Measurements from ENCODE around the gene DCUN1D5.

Gene DCUN1D5

GRCh38 chr11:103091801-103092524, at the start of gene DCUN1D5:
Gene DCUN1D5, minus strand, starts transcription at chr11:103092160. Its CDS starts 288 bp downstream, at chr11:103091872.
- DNase-seq: peak; percentile 94 to 96

GRCh38 chr11:103125462-103125861, 33.5 kb upstream of the DCUN1D5 start:
- DNase-seq: no peak

DNA sequence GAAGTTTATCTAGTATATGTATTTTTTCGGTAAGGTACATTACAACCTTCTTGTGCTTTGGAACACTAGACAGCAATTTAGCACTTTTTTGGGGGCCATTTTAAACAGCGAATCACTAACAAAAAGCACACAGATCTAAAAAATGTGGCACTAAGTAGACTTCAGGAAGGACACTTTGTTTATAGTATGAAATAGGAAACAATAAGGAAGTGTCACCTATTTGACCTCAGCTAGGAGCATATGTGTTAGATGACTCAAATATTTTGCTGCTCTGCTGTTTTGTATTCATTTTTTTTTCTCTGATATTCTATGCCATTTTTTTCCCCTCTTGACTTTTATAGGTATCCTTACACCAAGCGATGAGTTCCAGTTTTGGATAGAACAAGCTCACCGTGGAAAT, 22.9 kb upstream of the DCUN1D5 start:
- DNase-seq: no peak

- DNase-seq: no peak
Observed at GRCh38 chr11:103112364-103112763, 20.4 kb upstream of the DCUN1D5 start.

- DNase-seq: no peak
Observed at GRCh38 chr11:103111400-103111799, 19.4 kb upstream of the DCUN1D5 start.

- DNase-seq: no peak
Observed at GRCh38 chr11:103110391-103110790, 18.4 kb upstream of the DCUN1D5 start.

DNA sequence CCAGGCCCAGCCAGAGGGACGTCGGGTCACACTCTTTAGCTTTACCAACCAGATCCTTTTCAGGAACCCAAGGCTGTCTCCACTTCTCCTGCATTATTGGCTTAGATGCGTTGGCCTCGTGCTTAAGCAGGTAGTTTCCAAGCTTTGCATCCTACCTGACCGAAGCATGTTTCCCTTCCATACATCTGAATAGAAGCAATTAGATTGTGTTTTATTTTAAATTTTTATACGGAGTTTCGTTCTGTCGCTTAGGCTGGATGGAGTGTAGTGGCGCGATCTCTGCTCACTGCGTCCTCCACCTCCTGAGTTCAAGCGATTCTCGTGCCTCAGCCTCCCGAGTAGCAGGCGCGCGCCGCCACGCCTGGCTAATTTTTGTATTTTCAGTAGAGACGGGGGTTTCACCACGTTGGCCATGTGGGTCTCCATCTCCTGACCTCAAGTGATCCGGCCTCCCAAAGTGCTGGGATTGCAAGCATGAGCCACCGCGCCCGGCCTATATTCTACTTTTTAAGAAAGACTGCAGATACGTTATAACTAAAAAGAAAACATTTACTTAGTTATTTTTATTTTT, 17.9 kb upstream of the DCUN1D5 start:
- no peak for DNase-seq

- peak; percentile 84 to 86 for DNase-seq
Observed at GRCh38 chr11:103108933-103109817, 17.2 kb upstream of the DCUN1D5 start, which contains the start of gene DYNC2H1. Gene DYNC2H1, plus strand, starts transcription at chr11:103109426. Its CDS starts 149 bp downstream, at chr11:103109575.

- no peak for DNase-seq
Observed at GRCh38 chr11:103097279-103097678, 5.3 kb upstream of the DCUN1D5 start.

DNA sequence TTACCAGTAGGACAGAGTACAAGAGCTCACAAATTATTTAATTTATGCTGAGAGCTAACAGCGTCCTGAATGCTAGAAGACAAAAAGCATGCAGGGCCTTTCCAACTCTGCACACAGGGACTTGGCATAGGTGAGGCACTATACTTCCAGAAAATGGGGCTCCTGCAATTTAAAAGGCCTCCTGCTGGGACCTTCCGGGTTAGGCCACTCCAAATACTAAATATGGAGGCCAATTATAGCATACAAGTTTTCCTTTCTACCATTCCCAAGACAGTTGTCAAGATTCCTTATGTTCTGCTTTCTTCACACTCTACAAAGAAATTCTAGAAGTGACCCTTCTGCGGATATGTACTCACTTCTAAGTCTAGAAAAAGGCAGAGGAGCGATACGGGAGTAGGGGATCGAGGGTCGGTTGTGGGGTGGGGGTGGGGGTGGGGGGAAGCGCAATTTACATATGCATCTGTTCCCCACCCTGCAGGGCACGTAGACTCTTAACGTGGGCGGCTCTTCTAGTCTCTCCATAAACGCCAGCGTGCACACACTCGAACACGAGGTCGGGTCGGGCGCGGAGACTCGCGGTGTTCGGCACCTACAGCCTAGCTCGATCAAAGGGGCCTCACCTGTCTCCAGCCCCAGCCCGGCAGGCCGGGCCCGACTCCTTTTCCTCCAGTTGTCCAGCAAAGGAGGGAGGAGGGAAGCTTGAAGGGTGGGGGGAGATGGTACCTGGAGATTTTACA, 728 bp downstream of the DCUN1D5 start:
- DNase-seq: peak; percentile 59 to 63

DNA sequence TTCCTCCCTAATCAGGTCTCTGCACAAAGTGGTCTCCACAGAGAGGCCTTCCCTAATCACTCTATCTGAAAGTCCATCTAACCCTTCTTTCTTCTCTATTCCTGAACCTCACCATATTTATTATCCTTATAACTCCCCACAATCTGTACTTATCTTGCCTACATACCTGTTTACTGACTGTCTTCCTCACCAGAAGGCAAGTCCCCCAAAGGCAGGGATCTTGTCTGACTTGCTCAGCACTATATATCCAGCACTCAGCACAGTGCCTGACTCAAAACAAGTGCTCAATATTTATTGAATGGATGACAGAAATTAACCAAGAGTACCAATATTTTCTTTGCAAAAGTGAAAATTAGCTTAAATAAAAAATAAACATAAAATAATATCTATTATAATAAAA, 5.5 kb downstream of the DCUN1D5 start:
- no peak for DNase-seq

DNA sequence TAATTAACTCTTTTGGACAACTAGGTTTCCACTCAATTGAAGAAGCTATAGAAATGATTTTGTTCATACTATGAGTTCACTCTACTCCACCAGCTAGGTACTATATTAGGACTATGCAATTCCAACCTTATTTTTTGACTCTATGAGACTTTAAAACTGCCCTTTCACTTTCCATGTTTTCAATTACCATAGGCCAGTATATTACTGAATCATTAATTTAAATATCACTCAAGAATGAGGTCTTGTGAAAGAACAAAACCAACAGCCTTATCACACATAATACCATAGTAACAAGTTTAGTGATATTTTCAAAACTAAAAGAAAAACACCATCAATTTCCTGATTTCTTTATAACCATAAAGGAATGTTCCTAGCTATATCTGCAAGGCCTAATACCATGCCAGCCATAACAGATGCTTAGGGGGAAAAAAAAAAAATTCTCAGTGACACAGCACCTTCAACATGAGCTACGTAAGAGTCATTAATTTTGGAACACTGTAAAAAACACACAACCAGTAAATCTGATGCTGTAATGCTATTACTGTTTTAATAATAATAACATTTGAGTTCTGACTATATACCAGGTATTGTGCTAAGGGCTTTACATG, 6.1 kb downstream of the DCUN1D5 start:
- DNase-seq: no peak

DNA sequence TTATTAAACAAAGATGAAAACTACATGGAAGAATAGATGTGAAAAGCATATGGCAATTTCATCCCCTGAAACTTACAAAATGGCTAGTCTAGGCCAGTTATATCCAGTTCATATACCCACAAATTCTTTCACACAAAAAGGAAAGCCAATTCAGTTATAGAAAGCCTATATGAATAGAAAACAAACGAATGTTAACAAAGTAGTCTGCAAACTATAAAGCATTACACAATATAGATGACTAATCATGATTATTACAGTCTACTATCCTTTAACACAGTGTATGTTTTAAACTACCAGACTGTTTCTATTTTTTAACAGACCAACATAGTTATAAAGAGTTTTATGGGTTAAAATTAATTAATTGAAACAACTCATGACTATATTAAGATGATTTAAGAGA, 12.1 kb downstream of the DCUN1D5 start:
- DNase-seq: no peak

- DNase-seq: no peak
Observed at GRCh38 chr11:103078710-103079109, 13.2 kb downstream of the DCUN1D5 start.

DNA sequence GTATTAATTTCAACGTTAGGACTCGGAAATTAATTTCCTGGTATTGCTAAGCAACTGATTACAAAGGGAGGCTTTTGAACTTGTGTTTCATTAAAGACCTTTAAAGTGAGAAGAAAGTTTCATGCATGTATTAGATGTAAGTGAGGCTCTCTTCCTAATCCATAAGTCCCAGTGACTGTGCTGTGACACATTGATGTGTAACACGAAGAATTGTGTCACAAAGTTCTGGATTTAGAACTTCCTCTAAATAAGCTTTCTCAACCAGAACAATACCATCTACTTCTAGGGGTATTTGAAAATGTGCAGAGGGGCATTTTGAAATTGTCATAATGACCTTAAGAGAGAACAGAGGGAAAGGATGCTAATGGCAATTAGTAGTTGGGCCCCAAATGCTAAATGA, 14.4 kb downstream of the DCUN1D5 start:
- no peak for DNase-seq

DNA sequence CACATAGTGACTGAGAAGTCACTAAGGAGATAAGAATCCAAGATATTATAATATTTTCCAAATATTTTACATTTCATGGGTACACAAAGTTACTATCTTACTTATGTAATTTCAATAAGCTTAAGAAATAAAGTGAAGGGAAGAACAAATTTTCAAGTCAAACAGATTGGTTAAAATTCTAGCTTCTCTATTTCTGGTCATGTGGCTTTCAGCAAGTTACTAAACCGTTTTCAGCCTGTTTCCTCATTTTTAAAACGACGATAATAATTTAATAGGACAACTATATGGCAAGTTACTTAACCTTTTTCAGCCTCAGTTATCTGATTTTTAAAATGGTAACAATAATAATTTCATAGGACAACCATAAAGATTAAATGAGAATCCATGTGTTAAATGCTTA, 15.6 kb downstream of the DCUN1D5 start:
- DNase-seq: no peak

GRCh38 chr11:103071008-103071407, 21.0 kb downstream of the DCUN1D5 start:
- DNase-seq: no peak

DNA sequence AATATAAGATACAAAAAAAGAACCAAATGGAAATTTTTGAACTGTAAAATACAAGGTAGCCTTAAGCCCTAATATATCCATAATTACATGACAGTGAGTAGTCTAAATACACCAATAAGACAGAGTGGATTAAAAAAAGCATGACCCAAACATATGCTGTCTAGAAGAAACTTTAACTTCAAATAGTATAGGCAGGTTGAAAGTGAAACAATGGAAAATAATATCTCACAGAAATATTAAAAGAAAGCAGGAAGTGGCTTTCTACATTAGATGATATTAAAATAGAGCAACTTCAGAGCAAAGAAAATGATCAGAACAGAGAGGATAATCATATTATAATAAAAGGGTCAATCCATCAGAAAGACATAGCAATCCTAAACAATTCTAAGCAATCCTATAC, 21.8 kb downstream of the DCUN1D5 start:
- DNase-seq: no peak

- no peak for DNase-seq
Observed at GRCh38 chr11:103069367-103069766, 22.6 kb downstream of the DCUN1D5 start.

DNA sequence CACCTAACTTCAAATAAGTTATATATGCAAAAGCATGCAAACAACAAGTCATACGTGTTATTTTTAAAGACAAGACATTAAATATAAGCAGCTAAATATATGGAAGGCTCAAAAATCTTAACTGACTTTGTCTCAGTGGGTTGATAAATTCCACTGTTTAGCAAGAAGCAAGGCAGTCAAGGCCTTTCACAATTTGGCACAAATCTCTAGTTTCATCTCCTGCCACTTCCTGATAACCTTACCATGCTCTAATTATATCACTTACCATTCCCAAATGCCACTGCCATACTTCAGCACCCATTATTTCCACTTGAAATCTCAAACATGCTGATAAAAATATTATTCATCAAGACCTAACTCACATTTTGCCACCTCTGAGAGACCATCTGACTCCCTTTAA, 24.8 kb downstream of the DCUN1D5 start:
- DNase-seq: no peak

- DNase-seq: no peak
Observed at GRCh38 chr11:103061656-103062055, 30.3 kb downstream of the DCUN1D5 start.

- peak; percentile 3 to 7 for DNase-seq
Observed at GRCh38 chr11:103055221-103055890, 36.6 kb downstream of the DCUN1D5 start.

Measured in activated CD4-positive, alpha-beta T cell treated with anti-CD3 and anti-CD28 coated beads for 4 hours (primary cell).